Mammary epithelial cell (primary cell): Measurements from ENCODE around the gene GSTM3.

ENCODE experiments used
- CTCF ChIP-seq, 2 donors: IDR thresholded peaks in 1 of 2; conservative IDR thresholded peaks in 1 of 2; 2 replicates each; pipeline ENCODE4 v1.5.1; 2011 to 2012; ENCODE audit warnings: inconsistent platforms in 2 of 2, low read length in 2 of 2, mild to moderate bottlenecking in 2 of 2, control low read depth in 1 of 2, low read depth in 1 of 2; ENCODE audit not compliant: insufficient read depth in 1 of 2; ENCODE audit errors: extremely low read depth in 1 of 2
- EZH2 ChIP-seq: IDR thresholded peaks from 2 replicates; pipeline ENCODE4 v1.6.1; 2012; ENCODE audit warnings: low read length, inconsistent platforms, borderline replicate concordance

- TF ChIP-seq CTCF (conservative IDR thresholded peaks at IDR 0.05 in 1 of 2, IDR thresholded peaks at IDR 0.05 in 1 of 2; ENCODE audit: extremely low read depth in 1 of 2, insufficient read depth in 1 of 2, low read depth in 1 of 2, low read length in 2 of 2) (no peak), EZH2 (no peak)
Measured at GRCh38 chr1:109762821-109763645, 22.2 kb upstream of the GSTM3 start.
